OCI-LY3 (cell line): Measurements from ENCODE around the gene ZNF486.
"Not testable (repeated sequence)": the region's sequence is repeated elsewhere in the genome, so short reads cannot be mapped to it uniquely, and the experiment has no call there.

ENCODE experiments used
- H2AFZ ChIP-seq: fragments of 200-600, 300-600 bp; shearing (Covaris generic); 2 replicates; pipeline ENCODE4 v1.6.0; 2014; ENCODE audit warnings: antibody characterized with exemption, low read depth, low read length
- H3K27ac ChIP-seq: fragments of 200-600, 300-600 bp; sonication (generic); 2 replicates; pipeline ENCODE4 v1.5.1; 2014; ENCODE audit warnings: mild to moderate bottlenecking, low read length, moderate library complexity, mixed read lengths
- H3K27me3 ChIP-seq: fragments of 200-600, 300-600 bp; sonication (generic); 2 replicates; pipeline ENCODE4 v1.6.1; 2014; ENCODE audit warnings: low read depth, low read length, mixed read lengths
- H3K36me3 ChIP-seq: fragments of 200-600, 300-600 bp; sonication (generic); replicated peaks from 2 replicates; pipeline ENCODE3; 2014; ENCODE audit warnings: low read depth, low read length, mixed read lengths
- H3K4me1 ChIP-seq: fragments of 300-600, 200-600 bp; sonication (generic); 2 replicates; pipeline ENCODE4 v1.6.1; 2014; ENCODE audit warnings: low read length, mixed read lengths
- H3K4me2 ChIP-seq: fragments of 200-600, 300-600 bp; sonication (generic); 2 replicates; pipeline ENCODE4 v1.6.1; 2014; ENCODE audit warnings: low read length, mixed read lengths
- H3K4me3 ChIP-seq: fragments of 300-600, 200-600 bp; sonication (generic); 2 replicates; pipeline ENCODE4 v1.5.1; 2014; ENCODE audit warnings: antibody characterized with exemption, mild to moderate bottlenecking, low read length, moderate library complexity
- H3K79me2 ChIP-seq: fragments of 300-600, 200-600 bp; shearing (Covaris generic); 2 replicates; pipeline ENCODE4 v1.6.1; 2014; ENCODE audit warnings: mild to moderate bottlenecking, low read length, mixed read lengths
- H3K9ac ChIP-seq: fragments of 300-600, 200-600 bp; shearing (Covaris generic); 2 replicates; pipeline ENCODE4 v1.6.0; 2014; ENCODE audit warnings: mild to moderate bottlenecking, low read length, moderate library complexity
- H3K9me3 ChIP-seq: fragments of 200-600, 300-600 bp; shearing (Covaris generic); 2 replicates; pipeline ENCODE4 v1.6.1; 2014; ENCODE audit warnings: low read length, mixed read lengths; ENCODE audit not compliant: insufficient read depth
- H4K20me1 ChIP-seq: fragments of 200-600, 300-600 bp; sonication (generic); 2 replicates; pipeline ENCODE4 v1.6.1; 2016; ENCODE audit warnings: low read length, mixed read lengths; ENCODE audit not compliant: insufficient read depth
- CTCF ChIP-seq: fragments of 200-600, 300-600 bp; sonication (generic); IDR thresholded peaks from 2 replicates; pipeline ENCODE4 v1.5.1; 2014; ENCODE audit warnings: antibody characterized with exemption, low read length, low read depth
- EZH2phosphoT487 ChIP-seq: fragments of 200-600 bp; shearing (Covaris generic); IDR thresholded peaks from 2 replicates; pipeline ENCODE4 v1.6.1; 2018; ENCODE audit warnings: antibody characterized with exemption, mixed run types, low read depth

ZNF486 gene

DNA sequence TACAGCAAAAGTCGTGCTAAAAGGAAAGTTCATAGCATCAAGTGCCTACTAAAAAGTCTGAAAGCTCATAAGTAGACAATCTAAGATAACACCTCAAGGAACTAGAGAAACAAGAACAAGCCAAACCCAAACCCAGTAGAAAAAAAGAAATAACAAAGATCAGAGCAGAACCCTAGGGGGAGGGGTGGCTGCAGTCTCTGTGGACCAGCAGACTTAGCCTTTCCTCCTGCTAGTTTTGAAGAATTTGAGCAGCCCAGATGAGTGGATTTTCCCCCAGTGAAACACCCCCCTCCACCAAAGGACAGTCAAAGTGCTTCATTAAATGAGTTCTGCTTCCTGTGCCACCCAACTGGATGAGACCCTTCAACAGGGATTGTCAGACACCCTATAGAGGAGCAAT, 2.6 kb upstream of the ZNF486 start:
- no peaks in the 10 kb centered on the region for H3K27me3 ChIP-seq
- H3K9ac ChIP-seq, result no peak overlapping the region
- H3K79me2 ChIP-seq, result peaks cover 22% of the 10 kb centered on the region
- no peaks in the 10 kb centered on the region for H4K20me1 ChIP-seq
- peaks cover 18% of the 10 kb centered on the region; the same call in 1 of the 2 replicates for H3K4me1 ChIP-seq
- TF ChIP-seq EZH2phosphoT487 (no peak), CTCF (no peak)
- peaks cover 14% of the 10 kb centered on the region; the same call in 1 of the 2 replicates for H3K9me3 ChIP-seq
- H2AFZ ChIP-seq, result no peak overlapping the region
- H3K4me3 ChIP-seq, result no peak overlapping the region
- no peak overlapping the region for H3K27ac ChIP-seq
- no peak overlapping the region for H3K4me2 ChIP-seq
- peaks cover 18% of the 10 kb centered on the region for H3K36me3 ChIP-seq

- Histone ChIP-seq H4K20me1 (no peaks in the 10 kb centered on the region), H3K36me3 (peaks cover 28% of the 10 kb centered on the region), H3K4me3 (no peak overlapping the region), H3K4me1 (peaks cover 18% of the 10 kb centered on the region; the same call in 1 of the 2 replicates), H3K79me2 (peaks cover 29% of the 10 kb centered on the region), H3K27me3 (no peaks in the 10 kb centered on the region), H3K9me3 (peaks cover 16% of the 10 kb centered on the region; the same call in 1 of the 2 replicates), H2AFZ (no peak overlapping the region), H3K4me2 (no peak overlapping the region), H3K27ac (no peak overlapping the region), H3K9ac (no peak overlapping the region)
- TF ChIP-seq EZH2phosphoT487, result no peak
- TF ChIP-seq CTCF, result no peak
Measured at GRCh38 chr19:20165971-20166592, 932 bp upstream of the ZNF486 start.

DNA sequence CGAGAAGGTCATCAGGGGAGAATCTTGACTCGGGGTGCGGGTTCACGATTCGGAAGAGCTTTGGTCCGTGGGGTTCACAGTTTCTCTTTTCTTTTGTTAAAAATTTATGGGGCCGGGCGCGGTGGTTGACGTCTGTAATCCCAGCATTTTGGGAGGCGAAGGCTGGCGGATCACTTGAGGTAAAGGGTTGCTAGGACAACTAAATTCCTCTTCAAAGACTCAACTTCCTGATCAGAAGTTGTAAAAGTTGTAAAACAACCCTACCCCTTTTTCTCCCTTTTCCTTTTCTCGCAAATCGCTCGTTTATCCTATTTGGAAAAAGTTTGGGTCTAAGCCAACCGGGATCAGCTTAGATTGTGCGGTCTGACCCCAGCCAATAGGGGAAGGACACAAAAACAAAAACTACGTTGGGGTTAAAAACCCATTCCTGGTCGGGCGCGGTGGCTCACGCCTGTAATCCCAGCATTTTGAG, 673 bp downstream of the ZNF486 start:
- H3K27me3 ChIP-seq, result no peaks in the 10 kb centered on the region
- H3K79me2 ChIP-seq, result peaks cover 36% of the 10 kb centered on the region
- peaks cover 8% of the 10 kb centered on the region; the same call in 1 of the 2 replicates for H3K9me3 ChIP-seq
- H3K27ac ChIP-seq, result peak overlapping the region; percentile 38
- peak overlapping the region; percentile 48 for H3K4me2 ChIP-seq
- peak overlapping the region; percentile 81 for H3K4me3 ChIP-seq
- TF ChIP-seq CTCF, result no peak
- TF ChIP-seq EZH2phosphoT487, result no peak
- H3K9ac ChIP-seq, result peak overlapping the region; percentile 64
- peaks cover 4% of the 10 kb centered on the region; the same call in 1 of the 2 replicates for H3K4me1 ChIP-seq
- no peak overlapping the region for H2AFZ ChIP-seq
- peaks cover 33% of the 10 kb centered on the region for H3K36me3 ChIP-seq
- no peaks in the 10 kb centered on the region for H4K20me1 ChIP-seq

- Histone ChIP-seq H3K4me3 (no peak overlapping the region), H3K9me3 (peaks cover 16% of the 10 kb centered on the region; the same call in 1 of the 2 replicates), H3K36me3 (peaks cover 47% of the 10 kb centered on the region), H3K4me1 (no peaks in the 10 kb centered on the region), H3K4me2 (no peak overlapping the region), H2AFZ (no peak overlapping the region), H3K27me3 (no peaks in the 10 kb centered on the region), H3K9ac (no peak overlapping the region), H3K27ac (no peak overlapping the region), H3K79me2 (peaks cover 36% of the 10 kb centered on the region), H4K20me1 (no peaks in the 10 kb centered on the region)
- TF ChIP-seq CTCF, result no peak
- no peak for TF ChIP-seq EZH2phosphoT487
Measured at GRCh38 chr19:20171285-20171684, 4.3 kb downstream of the ZNF486 start.

- H3K9me3 ChIP-seq, H3K4me3 ChIP-seq, H3K27me3 ChIP-seq, H4K20me1 ChIP-seq, H3K27ac ChIP-seq, H3K4me1 ChIP-seq, H3K4me2 ChIP-seq, H3K9ac ChIP-seq, H2AFZ ChIP-seq: not testable (repeated sequence)
- Histone ChIP-seq H3K36me3 (peaks cover 32% of the 10 kb centered on the region), H3K79me2 (peaks cover 12% of the 10 kb centered on the region; the same call in 1 of the 2 replicates)
Measured at GRCh38 chr19:20175848-20176247, 8.8 kb downstream of the ZNF486 start.

DNA sequence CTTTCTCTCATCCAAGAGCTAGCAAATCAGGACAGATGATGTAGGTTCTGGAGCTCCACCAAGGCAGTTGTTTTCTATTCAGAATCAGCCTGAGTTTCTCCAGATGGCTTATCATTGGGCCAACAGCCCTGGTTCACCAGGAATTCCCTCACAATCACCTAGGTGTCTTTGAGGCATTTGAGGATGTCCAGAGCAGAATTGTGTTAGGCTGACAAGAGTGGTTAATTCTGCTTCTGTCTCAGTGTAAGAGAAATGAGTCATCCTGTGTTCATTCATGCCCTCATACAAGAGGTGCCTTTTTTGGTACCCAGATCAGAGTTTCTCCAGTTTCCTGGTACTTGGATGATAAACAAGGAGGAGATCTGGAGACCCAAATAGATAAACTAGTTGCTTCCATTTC, 12.9 kb downstream of the ZNF486 start:
- not testable (repeated sequence) for H3K9me3 ChIP-seq, H3K4me3 ChIP-seq, H3K27ac ChIP-seq

More for the DNA sequence above, 12.9 kb downstream of the ZNF486 start:
- not testable (repeated sequence) for H4K20me1 ChIP-seq, H3K4me2 ChIP-seq, H3K36me3 ChIP-seq, H2AFZ ChIP-seq, H3K79me2 ChIP-seq, H3K27me3 ChIP-seq, H3K4me1 ChIP-seq, H3K9ac ChIP-seq
